ENCODE data around the gene MYOF. TPM values are rescaled to one million over a fixed set of nuclear protein-coding genes. Genes with fewer than 3 reads are reported as not detected.

MYOF gene
- total RNA-seq, 2 donors from 2014 or later = 21.1 to 25.7 TPM

DNA sequence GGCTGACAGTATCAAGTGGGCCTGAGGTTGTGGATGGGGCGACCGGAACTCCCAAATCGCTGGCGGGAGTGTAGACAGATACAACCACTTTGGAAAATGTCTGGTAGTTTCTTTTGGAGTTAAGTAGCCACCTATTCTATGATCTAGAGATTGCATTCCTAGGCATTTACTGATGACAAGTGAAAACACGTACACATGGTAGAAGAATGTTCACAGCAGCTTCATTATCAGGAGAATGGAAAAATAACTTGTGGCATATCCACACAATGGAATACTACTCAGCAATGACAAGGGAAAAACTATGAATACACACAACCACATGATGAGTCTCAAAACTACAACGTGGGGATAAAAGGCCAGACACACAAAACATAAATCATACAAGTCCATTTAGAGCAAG is 146.0 kb downstream of the MYOF start:
- intact Hi-C loops (cut with DNase I) = no loop called here
- Histone ChIP-seq H3K36me3 (replicated peaks in 1 of 2; ENCODE audit: insufficient read depth in 1 of 2, low read depth in 2 of 2) (peaks cover 0 to 2% of the 10 kb centered on the region in 2 donors), H3K9me3 (no peaks in the 10 kb centered on the region), H3K27me3 (no peaks in the 10 kb centered on the region), H3K27ac (no peak overlapping the region), H3K4me1 (no peaks in the 10 kb centered on the region), H3K4me3 (no peak overlapping the region)
- TF ChIP-seq, protein P1, sequence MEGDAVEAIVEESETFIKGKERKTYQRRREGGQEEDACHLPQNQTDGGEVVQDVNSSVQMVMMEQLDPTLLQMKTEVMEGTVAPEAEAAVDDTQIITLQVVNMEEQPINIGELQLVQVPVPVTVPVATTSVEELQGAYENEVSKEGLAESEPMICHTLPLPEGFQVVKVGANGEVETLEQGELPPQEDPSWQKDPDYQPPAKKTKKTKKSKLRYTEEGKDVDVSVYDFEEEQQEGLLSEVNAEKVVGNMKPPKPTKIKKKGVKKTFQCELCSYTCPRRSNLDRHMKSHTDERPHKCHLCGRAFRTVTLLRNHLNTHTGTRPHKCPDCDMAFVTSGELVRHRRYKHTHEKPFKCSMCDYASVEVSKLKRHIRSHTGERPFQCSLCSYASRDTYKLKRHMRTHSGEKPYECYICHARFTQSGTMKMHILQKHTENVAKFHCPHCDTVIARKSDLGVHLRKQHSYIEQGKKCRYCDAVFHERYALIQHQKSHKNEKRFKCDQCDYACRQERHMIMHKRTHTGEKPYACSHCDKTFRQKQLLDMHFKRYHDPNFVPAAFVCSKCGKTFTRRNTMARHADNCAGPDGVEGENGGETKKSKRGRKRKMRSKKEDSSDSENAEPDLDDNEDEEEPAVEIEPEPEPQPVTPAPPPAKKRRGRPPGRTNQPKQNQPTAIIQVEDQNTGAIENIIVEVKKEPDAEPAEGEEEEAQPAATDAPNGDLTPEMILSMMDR (IDR thresholded peaks at IDR 0.05) = no peak
- no peak for TF ChIP-seq POLR2A (IDR thresholded peaks at IDR 0.05)
- no peak for DNase-seq
- no peak for ATAC-seq
- WGBS, 2 donors = 80 to 84% methylated on average over 6 of the region's 6 CpGs

DNA sequence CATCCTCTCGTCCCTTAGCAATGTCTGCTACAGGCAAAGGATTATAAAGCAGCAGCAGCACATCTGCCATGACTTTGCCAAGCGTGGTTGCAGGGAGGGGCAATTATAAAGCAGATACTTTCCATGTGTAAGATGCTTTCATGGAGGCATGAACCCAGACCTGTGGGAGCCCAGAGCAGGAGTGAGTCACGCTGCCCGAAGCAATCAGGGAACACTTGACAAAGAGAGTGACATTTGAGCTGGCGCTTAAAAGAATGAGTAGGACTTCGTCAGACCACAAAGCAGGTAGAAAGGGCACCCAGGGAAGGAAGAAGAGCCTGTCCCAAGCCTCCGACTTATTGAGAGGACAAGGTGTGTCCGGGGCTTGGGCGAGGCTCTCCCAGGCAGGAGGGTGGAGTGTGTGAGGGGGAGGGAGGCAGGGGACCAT is 147.2 kb downstream of the MYOF start:
- TF ChIP-seq, protein P1 (IDR thresholded peaks at IDR 0.05) = no peak
- no peak for TF ChIP-seq POLR2A (IDR thresholded peaks at IDR 0.05)
- ATAC-seq (no peak), DNase-seq (no peak)
- Histone ChIP-seq H3K27me3 (no peaks in the 10 kb centered on the region), H3K27ac (no peak overlapping the region), H3K36me3 (replicated peaks in 1 of 2; ENCODE audit: insufficient read depth in 1 of 2, low read depth in 2 of 2) (peaks cover 0 to 2% of the 10 kb centered on the region in 2 donors), H3K9me3 (no peaks in the 10 kb centered on the region), H3K4me1 (no peaks in the 10 kb centered on the region), H3K4me3 (no peak overlapping the region)
- intact Hi-C loops (cut with DNase I) = no loop called here
- 75 to 78% methylated on average over 9 of the region's 9 CpGs for WGBS, 2 donors

DNA sequence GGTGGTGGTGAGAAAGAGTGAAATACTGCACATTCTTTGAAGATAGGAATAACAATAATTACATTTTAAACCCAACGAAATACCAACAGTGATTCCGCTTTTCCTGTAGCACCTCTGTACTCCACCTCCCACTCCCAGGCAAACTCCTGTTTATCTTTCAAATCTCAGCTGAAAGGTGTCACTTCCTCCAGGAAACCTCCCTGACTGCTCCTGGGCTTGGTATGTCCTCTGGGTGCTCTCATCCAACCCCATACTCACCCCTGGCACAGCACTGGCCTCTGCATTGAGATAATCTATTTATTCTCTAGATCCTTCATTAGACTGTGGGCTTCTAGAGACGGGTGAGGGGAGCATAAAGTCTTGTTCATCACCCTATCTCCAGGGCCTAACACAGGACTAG is 148.0 kb downstream of the MYOF start:
- Histone ChIP-seq H3K36me3 (replicated peaks in 1 of 2; ENCODE audit: insufficient read depth in 1 of 2, low read depth in 2 of 2) (peaks cover 0 to 2% of the 10 kb centered on the region in 2 donors), H3K4me1 (no peaks in the 10 kb centered on the region), H3K27ac (no peak overlapping the region), H3K27me3 (no peaks in the 10 kb centered on the region), H3K4me3 (no peak overlapping the region), H3K9me3 (no peaks in the 10 kb centered on the region)
- WGBS, 2 donors = 59 to 67% methylated on average over 3 of the region's 3 CpGs
- intact Hi-C loops (cut with DNase I) = no loop called here
- no peak for ATAC-seq
- DNase-seq = no peak
- TF ChIP-seq, protein P1 (IDR thresholded peaks at IDR 0.05) = no peak
- TF ChIP-seq POLR2A (IDR thresholded peaks at IDR 0.05) = no peak

DNA sequence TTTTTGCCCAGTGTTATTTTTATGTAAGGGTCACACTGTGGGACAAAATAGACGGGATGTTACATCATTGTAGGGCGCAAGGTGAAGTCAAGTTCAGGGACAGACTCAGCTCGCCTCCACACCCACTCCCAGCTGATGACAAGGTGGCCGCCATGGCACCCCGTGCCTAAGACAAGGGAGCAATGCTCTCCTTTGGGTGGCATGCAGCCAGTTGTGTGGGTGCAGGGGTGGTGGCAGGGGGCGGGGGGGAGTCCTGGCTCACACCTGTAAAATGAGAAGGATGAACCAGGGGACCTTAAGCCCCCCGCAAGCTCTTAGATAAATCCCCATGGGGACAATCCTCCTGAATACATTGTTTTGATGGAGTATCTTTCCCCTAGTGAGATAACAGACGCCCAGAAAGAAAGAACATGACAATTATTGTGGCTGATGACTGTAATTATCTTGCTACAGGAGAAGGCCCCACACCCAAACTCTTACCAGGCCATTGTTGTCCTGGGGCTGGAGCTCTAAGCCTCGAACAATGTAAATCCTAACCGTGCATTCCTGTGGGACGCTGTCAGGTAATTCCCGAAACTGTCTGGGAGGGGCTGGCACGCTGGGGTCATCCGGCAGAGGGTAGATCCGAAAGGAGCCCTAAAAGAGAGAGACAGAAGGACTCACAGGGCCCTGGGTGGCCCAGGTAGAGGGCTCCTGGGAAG is 148.7 kb downstream of the MYOF start:
- Histone ChIP-seq H3K4me3 (no peak overlapping the region), H3K36me3 (replicated peaks in 1 of 2; ENCODE audit: insufficient read depth in 1 of 2, low read depth in 2 of 2) (peaks cover 0 to 2% of the 10 kb centered on the region in 2 donors), H3K27me3 (no peaks in the 10 kb centered on the region), H3K4me1 (no peaks in the 10 kb centered on the region), H3K27ac (no peak overlapping the region), H3K9me3 (no peaks in the 10 kb centered on the region)
- intact Hi-C loops (cut with DNase I) = no loop called here
- TF ChIP-seq, protein P1 (IDR thresholded peaks at IDR 0.05) = no peak
- TF ChIP-seq POLR2A (IDR thresholded peaks at IDR 0.05) = no peak
- no peak for DNase-seq
- WGBS, 2 donors = 55 to 57% methylated on average over 14 to 15 of the region's 15 CpGs
- no peak for ATAC-seq

DNA sequence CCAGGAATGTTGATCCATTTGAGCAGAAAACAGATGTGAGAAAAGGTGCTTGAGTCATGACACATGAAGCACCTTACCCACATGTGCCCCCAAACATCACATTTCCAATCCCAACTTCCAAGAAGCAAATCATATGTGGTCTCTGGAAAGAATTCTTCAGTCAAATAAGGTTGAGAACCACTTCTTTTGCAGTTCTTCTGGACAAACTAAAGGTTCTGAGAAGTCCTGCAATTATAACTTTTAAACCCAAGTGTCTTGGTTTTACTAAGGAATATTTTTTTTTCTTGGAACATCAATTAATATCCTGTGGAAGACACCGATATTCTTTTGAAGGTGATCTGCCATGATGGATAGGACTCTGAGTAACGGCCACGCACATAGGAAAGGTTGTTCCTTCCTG is 151.3 kb downstream of the MYOF start:
- intact Hi-C loops (cut with DNase I) = no loop called here
- no peaks in the 10 kb centered on the region for H3K4me1 ChIP-seq
- DNase-seq (no peak), ATAC-seq (no peak)
- no peak for TF ChIP-seq POLR2A (IDR thresholded peaks at IDR 0.05)
- TF ChIP-seq, protein P1 (IDR thresholded peaks at IDR 0.05) = no peak
- 82% methylated on average over 3 of the region's 3 CpGs for WGBS, 2 donors
- peaks cover 0 to 2% of the 10 kb centered on the region in 2 donors for H3K36me3 ChIP-seq (replicated peaks in 1 of 2; ENCODE audit: insufficient read depth in 1 of 2, low read depth in 2 of 2)
- no peaks in the 10 kb centered on the region for H3K9me3 ChIP-seq
- H3K27ac ChIP-seq = no peak overlapping the region
- no peak overlapping the region for H3K4me3 ChIP-seq
- H3K27me3 ChIP-seq = no peaks in the 10 kb centered on the region
